Measurements from ENCODE around the gene GALM. TPM values are rescaled to one million over a fixed set of nuclear protein-coding genes. Genes with fewer than 3 reads are reported as not detected.
A peak's percentile ranks its signal among the peaks of the same experiment; 100 is the strongest.

Gene GALM
- total and polyA plus RNA-seq, 10 of the 15 experiments (the other 5 are each of a cell fraction or from before 2014, with no cell fraction given): 1.1 to 4.0 (median 1.7) TPM

DNA sequence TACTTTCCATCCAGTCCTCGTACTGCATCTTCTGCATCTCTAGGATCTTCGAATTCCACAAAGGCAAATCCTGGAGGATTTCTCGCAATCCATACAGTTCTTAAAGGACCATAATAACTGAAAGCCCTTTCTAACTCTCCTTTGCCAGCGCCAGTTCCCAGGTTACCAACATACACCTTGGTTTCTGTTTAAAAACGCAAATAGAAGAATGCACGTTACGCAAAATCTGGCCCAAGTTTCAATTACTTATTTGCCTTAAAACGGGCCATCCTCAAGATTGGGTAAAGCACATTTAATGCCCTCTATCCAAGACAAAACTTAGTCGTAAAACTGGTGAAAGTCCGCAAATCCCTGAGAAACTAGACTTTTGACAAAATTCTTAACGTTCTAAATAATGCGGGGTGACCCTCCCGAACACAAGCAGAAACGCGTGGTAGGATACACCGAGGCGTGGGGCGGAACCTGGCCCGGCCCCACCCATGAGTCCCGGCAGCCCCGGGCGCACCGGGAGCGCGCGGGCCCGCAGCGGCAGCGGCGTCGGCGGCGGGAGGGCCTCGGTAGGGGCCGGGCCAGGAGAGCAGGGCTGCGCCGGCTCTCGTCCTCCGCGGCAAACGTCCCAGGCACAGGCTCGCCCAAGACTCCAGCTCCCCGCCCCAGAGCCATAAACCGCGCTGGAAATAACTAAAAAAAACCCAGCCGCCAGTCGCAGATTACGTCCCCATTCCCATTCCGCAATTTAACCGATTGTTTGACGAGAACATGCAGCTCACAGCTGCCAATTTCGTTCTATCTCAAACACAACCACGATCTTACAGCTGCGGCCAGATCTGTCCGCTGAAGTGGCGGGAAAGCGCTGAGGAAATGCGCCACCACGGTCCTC is 84.3 kb downstream of the GALM start:
- WGBS (ENCODE audit: insufficient coverage, insufficient replicate concordance, low lambda C conversion rate, missing lambda C conversion rate): 1% methylated on average over 58 of the region's 59 CpGs
- TF ChIP-seq ZSCAN29 (IDR thresholded peaks at IDR 0.05) (0 out of 2 replicates have a peak, but pooled peaks have one; percentile 36), SMARCA5 (IDR thresholded peaks at IDR 0.05) (0 out of 2 replicates have a peak, but pooled peaks have one; percentile 73), CUX1 (IDR thresholded peaks at IDR 0.05; ENCODE audit: insufficient replicate concordance, low read depth, low read length) (no peak), CBX5 (IDR thresholded peaks at IDR 0.05; ENCODE audit: low read depth) (0 out of 2 replicates have a peak, but pooled peaks have one; percentile 5), IRF4 (IDR thresholded peaks at IDR 0.05; ENCODE audit: low read depth, low read length) (no peak), BCLAF1 (IDR thresholded peaks at IDR 0.05) (peak; percentile 59; the same call in 1 of the 2 replicates), LARP7 (IDR thresholded peaks at IDR 0.05) (peak; percentile 86), NKRF (conservative IDR thresholded peaks at IDR 0.05) (peak; percentile 79; the same call in 1 of the 2 replicates), ESRRA (IDR thresholded peaks at IDR 0.05; ENCODE audit: low read length) (no peak), DPF2 (IDR thresholded peaks at IDR 0.05) (0 out of 2 replicates have a peak, but pooled peaks have one; percentile 9), MXI1 (IDR thresholded peaks at IDR 0.05; ENCODE audit: low read depth, low read length) (peak; percentile 75; the same call in 1 of the 2 replicates), YBX1 (IDR thresholded peaks at IDR 0.05) (no peak)

More for the DNA sequence above, 84.3 kb downstream of the GALM start:
- ATAC-seq (peak; percentile 66), FAIRE-seq (no peak), DNase-seq (ENCODE audit: low read depth, low spot score) (no peak)
- Histone ChIP-seq H3K79me2 (ENCODE audit: control insufficient read depth, insufficient read depth, low read length) (peaks cover 58% of the 10 kb centered on the region), H3K27me3 (replicated peaks in 1 of 2; ENCODE audit: control insufficient read depth in 2 of 2, insufficient read depth in 2 of 2, low read length in 1 of 2) (no peaks in the 10 kb centered on the region), H3K27ac (ENCODE audit: control insufficient read depth, insufficient read depth) (peak overlapping the region; percentile 97), H2AFZ (ENCODE audit: control insufficient read depth, low read depth, low read length) (peak overlapping the region; percentile 41; the same call in 1 of the 2 replicates), H3K9me3 (replicated peaks; ENCODE audit: control insufficient read depth, insufficient read depth, low read length) (no peaks in the 10 kb centered on the region), H3K4me1 (ENCODE audit: control insufficient read depth, insufficient read depth, low read length) (no peaks in the 10 kb centered on the region; the same call in 1 of the 2 replicates), H3K9ac (ENCODE audit: control insufficient read depth, insufficient read depth, low read length) (peak overlapping the region; percentile 97), H3K4me2 (ENCODE audit: control insufficient read depth, insufficient read depth) (peak overlapping the region; percentile 68), H3K4me3 (peak overlapping the region; percentile 95), H4K20me1 (ENCODE audit: control insufficient read depth, insufficient read depth) (peaks cover 2% of the 10 kb centered on the region; the same call in 1 of the 2 replicates), H3K36me3 (ENCODE audit: control insufficient read depth in 2 of 2, insufficient read depth in 2 of 2, low read length in 1 of 2) (peaks cover 8 to 33% of the 10 kb centered on the region in 2 experiments)
- ChIA-PET CTCF (interaction anchor here (1.4 to 1.8 kb wide), 3 partner anchors 9 to 168 kb away, joined by 3 to 9 read pairs (median 7); no protein-coding TSS in a partner anchor), POLR2A (interaction anchor here (0.7 to 2.4 kb wide), 12 partner anchors 9 to 217 kb away, joined by 3 to 12 read pairs (median 4); partner anchors contain the start of genes DHX57 and MORN2), SMC1A (ENCODE audit: uncharacterized antibody, unreplicated experiment) (interaction anchor here (1.0 to 1.5 kb wide), 2 partner anchors 24 to 346 kb away, joined by 3 to 4 read pairs; no protein-coding TSS in a partner anchor), RAD21 (ENCODE audit: unreplicated experiment) (interaction anchor here (0.6 to 2.0 kb wide), 5 partner anchors 26 to 387 kb away, joined by 3 to 10 read pairs (median 5); partner anchors contain the start of gene GALM)
- BruUV-seq (replicated peaks): no TSS peak
- intact Hi-C loops (cut with micrococcal nuclease; ENCODE audit: unreplicated experiment): no loop called here
- in situ Hi-C loops (cut with MboI): no loop called here
